Renal cortical epithelial cell (primary cell): ENCODE data around the gene ZNFX1. TPM values are rescaled to one million over a fixed set of nuclear protein-coding genes. Genes with fewer than 3 reads are reported as not detected.
"Not testable (repeated sequence)": the region's sequence is repeated elsewhere in the genome, so short reads cannot be mapped to it uniquely, and the experiment has no call there.

Source experiments
- DNase-seq: peaks from one replicate; pipeline ENCODE4 v3.0.0-alpha.2; 2011; ENCODE audit warnings: low read depth
- total RNA-seq: library from RNA; depleted of rRNA; stranded (reverse); fragments of >200 nt; gene quantifications from 2 replicates; pipeline ENCODE4 v1.2.3, GENCODE V29; 2014

Gene ZNFX1
- total RNA-seq, 1 donor from 2014 or later = 89.2 TPM

DNA sequence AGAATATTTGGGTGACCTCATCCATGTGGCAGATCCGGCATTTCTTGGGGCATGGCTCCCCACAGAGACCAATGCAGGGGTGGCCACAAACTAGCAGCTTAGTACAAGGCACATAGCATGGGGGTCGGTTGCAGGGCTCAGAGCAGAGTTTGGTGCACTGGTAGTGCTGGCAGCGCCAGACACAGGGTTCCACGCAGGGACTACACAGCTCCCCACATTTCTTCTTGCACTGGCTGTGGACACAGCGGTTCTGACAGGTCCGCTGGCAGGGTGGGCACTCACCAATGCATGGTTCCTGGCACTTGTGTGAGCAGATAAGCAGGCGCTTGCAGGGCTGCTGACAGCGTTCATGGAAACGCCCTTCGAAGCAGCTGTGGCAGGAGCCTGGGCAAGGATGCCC lies 29.6 kb downstream of the ZNFX1 start:
- DNase-seq = no peak

- no peak for DNase-seq
These were observed 30.1 kb downstream of the ZNFX1 start for GRCh38 chr20:49247792-49248191.

- no peak for DNase-seq
These were observed 30.6 kb downstream of the ZNFX1 start for GRCh38 chr20:49247169-49247723.

- DNase-seq = peak; percentile 53
These were observed 31.7 kb downstream of the ZNFX1 start for GRCh38 chr20:49245921-49246740.

DNA sequence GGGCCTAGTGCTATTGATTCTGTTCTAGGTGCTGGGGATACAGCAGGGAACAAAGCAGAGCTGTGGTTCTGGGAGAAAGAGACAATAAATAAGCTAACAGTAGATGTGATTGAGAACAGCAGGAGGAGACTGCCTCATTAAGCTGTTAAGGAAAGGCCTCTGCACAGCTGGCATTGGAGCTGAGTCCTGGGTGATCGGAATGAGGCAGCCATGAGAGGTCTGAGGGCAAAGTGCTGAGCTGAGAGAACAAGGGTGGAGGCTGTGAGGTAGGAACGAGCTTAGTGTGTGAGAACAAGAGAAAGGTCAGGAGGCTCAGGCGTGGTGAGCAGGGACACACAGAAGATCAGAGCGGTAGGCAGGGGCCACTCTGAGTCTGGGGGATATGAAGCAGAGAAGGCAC lies 40.3 kb downstream of the ZNFX1 start:
- no peak for DNase-seq

DNA sequence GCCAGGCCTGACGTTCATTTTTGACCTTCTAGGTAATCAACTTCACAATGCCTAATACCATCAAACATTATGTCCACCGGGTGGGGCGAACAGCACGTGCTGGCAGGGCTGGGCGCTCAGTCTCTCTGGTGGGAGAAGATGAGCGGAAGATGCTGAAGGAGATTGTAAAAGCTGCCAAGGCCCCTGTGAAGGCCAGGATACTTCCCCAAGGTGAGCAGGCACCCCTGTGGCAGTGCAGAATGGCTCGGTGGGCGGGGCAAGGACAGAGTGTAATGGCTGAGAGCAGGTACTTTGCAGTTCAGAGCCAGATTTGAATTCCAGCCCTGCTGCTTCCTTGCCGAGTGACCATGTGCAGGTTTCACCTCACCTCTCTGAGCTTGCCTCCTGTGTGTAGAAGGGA lies 41.6 kb downstream of the ZNFX1 start:
- no peak for DNase-seq

DNA sequence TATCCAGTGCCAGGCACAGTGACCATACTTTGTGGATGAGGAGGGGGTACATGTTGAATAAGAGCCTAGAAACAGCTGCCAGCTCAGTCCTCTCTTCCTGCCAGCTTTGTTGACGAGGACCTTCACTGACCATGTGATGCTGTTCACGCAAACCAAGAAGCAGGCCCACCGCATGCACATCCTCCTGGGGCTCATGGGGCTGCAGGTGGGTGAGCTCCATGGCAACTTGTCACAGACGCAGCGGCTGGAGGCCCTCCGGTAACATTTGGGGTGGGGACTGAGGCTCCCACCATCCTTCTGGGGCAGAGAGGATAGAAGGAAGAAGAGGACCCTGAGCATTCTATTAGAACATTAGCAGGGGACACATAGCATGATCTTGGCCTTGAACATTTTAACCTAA lies 43.0 kb downstream of the ZNFX1 start:
- DNase-seq = no peak

GRCh38 chr20:49233226-49233625 lies 44.6 kb downstream of the ZNFX1 start:
- DNase-seq = no peak

- DNase-seq = no peak
These were observed 46.4 kb downstream of the ZNFX1 start for GRCh38 chr20:49231471-49231870.

- DNase-seq = no peak
These were observed 47.2 kb downstream of the ZNFX1 start for GRCh38 chr20:49230561-49231133.

DNA sequence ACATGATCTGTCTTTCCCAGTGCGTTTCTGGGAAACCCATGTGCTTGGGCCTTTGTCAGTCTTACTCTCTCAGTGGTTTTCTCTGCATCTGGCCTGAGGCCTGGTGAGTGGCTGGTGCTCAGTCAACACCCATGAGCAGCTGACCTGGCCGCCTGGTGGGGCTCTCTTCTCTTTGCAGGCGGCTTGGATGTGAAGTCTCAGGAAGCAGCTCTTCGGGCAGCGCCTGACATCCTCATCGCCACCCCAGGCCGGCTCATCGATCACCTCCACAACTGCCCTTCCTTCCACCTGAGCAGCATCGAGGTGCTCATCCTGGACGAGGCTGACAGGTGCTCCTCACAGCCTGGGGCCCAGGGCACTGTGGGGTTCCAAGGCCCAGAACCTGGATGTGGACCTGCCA lies 47.8 kb downstream of the ZNFX1 start:
- no peak for DNase-seq

GRCh38 chr20:49229381-49229780 lies 48.5 kb downstream of the ZNFX1 start:
- DNase-seq = no peak

DNA sequence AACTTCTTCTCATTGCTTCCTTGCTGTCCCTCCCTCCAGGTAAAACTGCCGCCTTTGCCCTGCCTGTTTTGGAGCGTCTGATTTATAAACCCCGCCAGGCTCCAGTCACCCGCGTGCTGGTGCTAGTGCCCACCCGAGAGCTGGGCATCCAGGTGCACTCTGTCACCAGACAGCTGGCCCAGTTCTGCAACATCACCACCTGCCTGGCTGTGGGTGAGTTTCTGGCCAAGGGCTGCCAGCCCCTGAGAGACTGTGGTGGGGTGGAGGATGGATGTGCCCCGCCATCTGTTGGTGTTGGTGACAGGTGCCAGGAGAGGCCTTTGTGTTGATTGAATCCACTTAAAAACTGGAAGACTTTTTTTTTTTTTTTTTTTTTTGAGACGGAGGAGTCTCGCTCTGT lies 49.2 kb downstream of the ZNFX1 start:
- no peak for DNase-seq

DNA sequence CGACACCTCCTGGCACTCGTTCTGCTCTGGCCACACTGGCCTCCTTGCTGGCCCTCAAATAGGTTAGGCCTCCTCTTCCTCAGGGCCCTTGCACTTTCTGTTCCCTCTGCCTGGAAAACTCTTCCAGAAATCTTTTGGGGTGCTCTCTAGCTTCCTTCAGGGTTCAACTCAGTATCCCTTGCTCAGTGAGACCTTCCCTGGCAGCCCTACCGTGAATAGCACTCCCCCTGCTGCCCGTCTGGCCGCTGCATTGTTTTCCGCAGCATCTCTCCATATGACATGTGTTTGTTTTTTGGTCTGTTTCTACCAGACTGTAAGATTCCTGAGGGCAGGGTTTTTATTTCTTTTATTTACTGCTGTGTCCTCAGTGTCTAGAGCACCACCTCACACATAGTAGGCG lies 52.0 kb downstream of the ZNFX1 start:
- no peak for DNase-seq

DNA sequence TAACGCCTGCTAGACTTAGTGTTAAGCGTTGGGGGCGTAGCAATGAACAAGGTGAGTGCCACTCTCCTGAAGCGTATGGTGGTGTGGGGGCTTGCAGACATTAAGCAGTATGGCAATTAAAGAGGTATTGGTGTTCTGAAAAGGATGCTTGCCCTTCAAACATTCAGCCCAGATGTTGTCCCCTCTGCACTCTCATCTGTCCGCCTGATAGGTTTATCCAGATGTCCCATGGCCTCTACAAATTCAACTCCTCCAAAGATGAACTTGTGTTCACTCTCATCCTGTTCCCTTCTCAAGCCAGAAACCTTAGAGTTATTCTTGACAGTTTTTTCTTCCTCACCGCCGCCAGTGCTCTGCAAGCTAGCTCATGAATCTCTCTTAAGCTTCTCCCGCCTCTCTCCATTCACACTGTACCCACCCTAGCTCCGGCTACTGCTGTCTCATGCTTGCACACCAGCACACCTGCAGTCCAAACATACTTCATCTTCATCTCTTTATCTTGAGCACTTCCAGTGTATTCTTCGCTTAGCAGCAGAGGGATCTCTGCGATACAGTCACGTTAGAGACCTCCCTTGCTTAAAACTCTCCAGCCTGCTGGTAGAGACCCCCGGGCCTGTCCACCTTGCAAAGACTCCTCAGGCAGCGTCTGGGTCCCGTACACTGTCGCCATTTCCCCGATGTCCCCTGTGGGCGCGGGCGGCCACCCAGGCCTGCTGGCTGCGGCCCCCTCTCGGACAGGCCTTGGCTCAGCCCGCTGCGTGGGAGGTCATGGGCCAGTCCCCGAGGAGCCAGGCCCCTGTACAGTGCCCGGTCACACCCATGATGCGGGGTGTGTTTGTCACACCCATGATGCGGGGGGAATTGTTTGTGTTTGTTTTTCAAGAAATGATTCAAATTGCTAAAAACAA lies 57.7 kb downstream of the ZNFX1 start:
- DNase-seq = no peak

- DNase-seq = peak; percentile 95
These were observed 58.5 kb downstream of the ZNFX1 start, which contains the start of gene DDX27 for GRCh38 chr20:49219091-49219923. Gene DDX27, plus strand, starts transcription at chr20:49219416. Its CDS starts 33 bp downstream, at chr20:49219449.

DNA sequence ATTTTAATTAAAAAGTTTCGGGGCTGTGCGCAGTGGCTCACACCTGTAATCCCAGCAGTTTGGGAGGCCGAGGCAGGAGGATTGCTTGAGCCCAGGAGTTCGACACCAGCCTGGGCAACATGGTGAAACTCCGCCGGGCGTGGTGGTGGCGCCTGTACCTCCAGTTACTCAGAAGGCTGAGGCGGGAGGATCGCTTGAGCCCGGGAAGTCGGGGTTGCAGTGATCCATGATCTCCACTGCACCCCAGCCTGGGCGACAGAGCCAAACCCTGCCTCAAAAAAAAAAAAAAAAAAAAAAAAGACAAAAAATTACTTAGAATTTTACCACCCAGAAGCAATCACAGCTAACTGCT lies 59.1 kb downstream of the ZNFX1 start:
- DNase-seq = not testable (repeated sequence)

GRCh38 chr20:49216991-49217578 lies 60.8 kb downstream of the ZNFX1 start:
- peak; percentile 89 for DNase-seq

GRCh38 chr20:49215232-49215631 lies 62.6 kb downstream of the ZNFX1 start:
- no peak for DNase-seq

GRCh38 chr20:49214571-49214970 lies 63.3 kb downstream of the ZNFX1 start:
- DNase-seq = no peak

DNA sequence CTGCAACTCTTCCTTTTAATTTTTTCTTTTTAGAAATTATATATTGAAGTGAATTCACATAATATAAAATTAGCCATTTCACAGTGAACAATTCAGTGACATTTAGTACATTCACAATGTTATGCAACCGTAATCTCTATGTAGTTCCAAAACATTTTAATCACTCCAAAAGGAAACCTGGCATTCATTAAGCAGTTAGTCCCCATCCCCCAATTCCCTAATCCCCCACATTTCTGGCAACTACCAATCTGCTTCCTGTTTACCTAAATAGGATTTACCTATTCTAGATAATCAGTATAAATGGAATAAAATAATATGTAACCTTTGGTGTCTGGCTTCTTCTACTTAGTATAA lies 67.1 kb downstream of the ZNFX1 start:
- no peak for DNase-seq
